Inflammatory macrophage treated with lipopolysaccharide for 1 hour (primary cell): Measurements from ENCODE around the gene DSG2.
"Not testable (repeated sequence)": the region's sequence is repeated elsewhere in the genome, so short reads cannot be mapped to it uniquely, and the experiment has no call there.

Source experiments
- DNase-seq, 2 donors: peaks; one replicate each; pipeline ENCODE4 v3.0.0-alpha.2; 2020 to 2022

Gene DSG2

GRCh38 chr18:31503011-31503410 lies 5.0 kb downstream of the DSG2 start:
- no peak for DNase-seq

- no peak for DNase-seq
These were observed 6.6 kb downstream of the DSG2 start for GRCh38 chr18:31504455-31505147.

- DNase-seq = no peak
These were observed 7.2 kb downstream of the DSG2 start for GRCh38 chr18:31505156-31505555.

GRCh38 chr18:31506024-31506742 lies 8.2 kb downstream of the DSG2 start:
- DNase-seq = no peak

- not testable (repeated sequence) for DNase-seq
These were observed 9.1 kb downstream of the DSG2 start for GRCh38 chr18:31507124-31507523.

GRCh38 chr18:31508781-31509180 lies 10.8 kb downstream of the DSG2 start:
- no peak for DNase-seq

GRCh38 chr18:31509571-31509970 lies 11.6 kb downstream of the DSG2 start:
- DNase-seq = no peak

GRCh38 chr18:31510319-31510718 lies 12.3 kb downstream of the DSG2 start:
- DNase-seq = no peak

- no peak for DNase-seq
These were observed 13.1 kb downstream of the DSG2 start for GRCh38 chr18:31511098-31511497.

- DNase-seq = peak; percentile 42 to 60
These were observed 14.3 kb downstream of the DSG2 start for GRCh38 chr18:31512203-31512764.

- DNase-seq = no peak
These were observed 15.4 kb downstream of the DSG2 start for GRCh38 chr18:31513189-31513935.

- no peak for DNase-seq
These were observed 18.5 kb downstream of the DSG2 start for GRCh38 chr18:31516437-31516836.

GRCh38 chr18:31526374-31526773 lies 28.4 kb downstream of the DSG2 start:
- no peak for DNase-seq

- DNase-seq = no peak
These were observed 35.3 kb downstream of the DSG2 start for GRCh38 chr18:31533236-31533635.

- DNase-seq = no peak
These were observed 40.9 kb downstream of the DSG2 start for GRCh38 chr18:31538837-31539236.

- DNase-seq = no peak
These were observed 48.5 kb downstream of the DSG2 start for GRCh38 chr18:31546476-31546875.

GRCh38 chr18:31548853-31549252 lies 50.9 kb downstream of the DSG2 start:
- no peak for DNase-seq

- no peak for DNase-seq
These were observed 51.4 kb downstream of the DSG2 start for GRCh38 chr18:31549416-31549815.

GRCh38 chr18:31551883-31552282 lies 53.9 kb downstream of the DSG2 start:
- DNase-seq = no peak

- DNase-seq = peak in 1 of 2 donors; percentile 6
These were observed 55.8 kb downstream of the DSG2 start for GRCh38 chr18:31553800-31554199.

- DNase-seq = no peak
These were observed 56.8 kb downstream of the DSG2 start for GRCh38 chr18:31554776-31555175.

- DNase-seq = peak; percentile 45 to 88
These were observed 58.2 kb downstream of the DSG2 start for GRCh38 chr18:31555971-31556747.

- no peak for DNase-seq
These were observed 59.5 kb downstream of the DSG2 start for GRCh38 chr18:31557446-31557845.
